K562 (cell line): ENCODE data around the gene ATP5MG. TPM values are rescaled to one million over a fixed set of nuclear protein-coding genes. Genes with fewer than 3 reads are reported as not detected.
A peak's percentile ranks its signal among the peaks of the same experiment; 100 is the strongest.

Experiments
- BACH1 ChIP-seq: fragments of 200-800 bp; sonication (Bioruptor generic); IDR thresholded peaks from 2 replicates; pipeline ENCODE4 v1.6.1; 2016; ENCODE audit warnings: missing genetic modification characterization, missing compliant biosample characterization
- BCL6 ChIP-seq: fragments of 250-450 bp; sonication (Bioruptor Pico); IDR thresholded peaks from 2 replicates; pipeline ENCODE4 v1.4.0; 2020
- GABPA ChIP-seq: fragments of 200-800 bp; sonication (Bioruptor generic); conservative IDR thresholded peaks from 2 replicates; pipeline ENCODE4 v1.6.1; 2016; ENCODE audit warnings: low read depth, missing genetic modification characterization, missing compliant biosample characterization
- HMG20A ChIP-seq: fragments of 450-650 bp; formaldehyde crosslinking; conservative IDR thresholded peaks from 2 replicates; pipeline ENCODE4 v1.4.0; 2020; ENCODE audit warnings: mild to moderate bottlenecking, mixed read lengths
- HNRNPK ChIP-seq: fragments of 200-400 bp; formaldehyde crosslinking; IDR thresholded peaks from one replicate; pipeline ENCODE4 v1.6.1; 2018; ENCODE audit warnings: mild to moderate bottlenecking, low read depth, low read length; ENCODE audit not compliant: poor library complexity, severe bottlenecking
- KAT8 ChIP-seq: fragments of 450-650 bp; IDR thresholded peaks from 2 replicates; pipeline ENCODE4 v1.6.1; 2016; ENCODE audit warnings: low read depth, mild to moderate bottlenecking
- KDM2B ChIP-seq: fragments of 250-450 bp; sonication (Bioruptor Pico); IDR thresholded peaks from 2 replicates; pipeline ENCODE4 v1.8.0; 2021; ENCODE audit warnings: mild to moderate bottlenecking, moderate library complexity
- MECOM ChIP-seq: fragments of 250-450 bp; sonication (Bioruptor Pico); IDR thresholded peaks from 2 replicates; pipeline ENCODE4 v1.8.0; 2022; ENCODE audit warnings: inconsistent platforms
- NCOA4 ChIP-seq: fragments of 450-650 bp; IDR thresholded peaks from 2 replicates; pipeline ENCODE4 v1.6.1; 2018; ENCODE audit warnings: mild to moderate bottlenecking; ENCODE audit not compliant: partially characterized antibody
- RBM25 ChIP-seq: fragments of 200-400 bp; formaldehyde crosslinking; IDR thresholded peaks from 2 replicates; pipeline ENCODE4 v1.6.1; 2018; ENCODE audit warnings: low read length, low read depth, moderate library complexity; ENCODE audit not compliant: severe bottlenecking
- SAP30 ChIP-seq: fragments of 200-600 bp; sonication (generic); IDR thresholded peaks from 2 replicates; pipeline ENCODE4 v1.6.1; 2012; ENCODE audit warnings: borderline replicate concordance, low read depth, mild to moderate bottlenecking, moderate library complexity, low read length, control low read depth, inconsistent platforms; ENCODE audit not compliant: insufficient read depth, poor library complexity, severe bottlenecking
- ZKSCAN8 ChIP-seq: fragments of 200-800 bp; sonication (Bioruptor generic); IDR thresholded peaks from 2 replicates; pipeline ENCODE4 v1.6.1; 2016; ENCODE audit warnings: missing genetic modification characterization, missing compliant biosample characterization
- ZNF586 ChIP-seq: fragments of 450-650 bp; formaldehyde crosslinking; conservative IDR thresholded peaks from 2 replicates; pipeline ENCODE4 v1.4.0; 2020; ENCODE audit warnings: mild to moderate bottlenecking, moderate library complexity
- ZNF707 ChIP-seq: fragments of 250-450 bp; sonication (Bioruptor Pico); conservative IDR thresholded peaks from 2 replicates; pipeline ENCODE4 v1.8.0; 2022; ENCODE audit warnings: inconsistent platforms, mild to moderate bottlenecking, moderate library complexity
- polyA plus RNA-seq, 8 experiments: library from polyadenylated mRNA; depleted of rRNA in 4 of 8; stranded (reverse) in 5 of 8; unstranded in 3 of 8; fragments of >200 nt; fragmentation: Nextera tagmentation in 2 of 8; fragmentation: Illumina TruSeq in 1 of 8; extraction: Ambion mirVana in 2 of 8; extraction: Trizol in 1 of 8; gene quantifications; 2 replicates each; pipeline versions ENCODE4 v1.2.1 to v1.2.3, GENCODE V29; 2011 to 2014; ENCODE audit warnings: inconsistent platforms in 1 of 8, missing spikeins in 1 of 8
- total RNA-seq, 7 experiments: library from RNA; depleted of rRNA in 6 of 7; stranded (reverse); fragments of >200 nt in 6 of 7; fragmentation: Illumina TruSeq in 2 of 7; extraction: Trizol in 2 of 7; gene quantifications; 2 replicates each; pipeline versions ENCODE4 v1.2.1 to v1.2.3, GENCODE V29; 2011 to 2021; ENCODE audit warnings: low replicate concordance in 1 of 7
- TF ChIP-seq, protein P1 (sequence below): sonication (generic); formaldehyde crosslinking; IDR thresholded peaks from 2 replicates; pipeline ENCODE4 v1.8.0; 2022; ENCODE audit warnings: mild to moderate bottlenecking, missing genetic modification reagents
- TF ChIP-seq, protein P2 (sequence below): sonication (generic); formaldehyde crosslinking; IDR thresholded peaks from 2 replicates; pipeline ENCODE4 v1.8.1; 2023; ENCODE audit warnings: missing genetic modification reagents, mild to moderate bottlenecking, borderline replicate concordance
- TF ChIP-seq, protein P3 (sequence below), 2 experiments: fragments of 450-650 bp; IDR thresholded peaks; 2 replicates each; pipeline ENCODE4 v1.6.1; 2016

Gene ATP5MG
- total and polyA plus RNA-seq, 9 of the 15 experiments (the other 6 are each of a cell fraction or from before 2014, with no cell fraction given) = 301 to 2,138 (median 434) TPM

GRCh38 chr11:118435893-118436624 is 34.7 kb downstream of the ATP5MG start, which contains the start of gene KMT2A (continued):
- TF ChIP-seq, protein P1, sequence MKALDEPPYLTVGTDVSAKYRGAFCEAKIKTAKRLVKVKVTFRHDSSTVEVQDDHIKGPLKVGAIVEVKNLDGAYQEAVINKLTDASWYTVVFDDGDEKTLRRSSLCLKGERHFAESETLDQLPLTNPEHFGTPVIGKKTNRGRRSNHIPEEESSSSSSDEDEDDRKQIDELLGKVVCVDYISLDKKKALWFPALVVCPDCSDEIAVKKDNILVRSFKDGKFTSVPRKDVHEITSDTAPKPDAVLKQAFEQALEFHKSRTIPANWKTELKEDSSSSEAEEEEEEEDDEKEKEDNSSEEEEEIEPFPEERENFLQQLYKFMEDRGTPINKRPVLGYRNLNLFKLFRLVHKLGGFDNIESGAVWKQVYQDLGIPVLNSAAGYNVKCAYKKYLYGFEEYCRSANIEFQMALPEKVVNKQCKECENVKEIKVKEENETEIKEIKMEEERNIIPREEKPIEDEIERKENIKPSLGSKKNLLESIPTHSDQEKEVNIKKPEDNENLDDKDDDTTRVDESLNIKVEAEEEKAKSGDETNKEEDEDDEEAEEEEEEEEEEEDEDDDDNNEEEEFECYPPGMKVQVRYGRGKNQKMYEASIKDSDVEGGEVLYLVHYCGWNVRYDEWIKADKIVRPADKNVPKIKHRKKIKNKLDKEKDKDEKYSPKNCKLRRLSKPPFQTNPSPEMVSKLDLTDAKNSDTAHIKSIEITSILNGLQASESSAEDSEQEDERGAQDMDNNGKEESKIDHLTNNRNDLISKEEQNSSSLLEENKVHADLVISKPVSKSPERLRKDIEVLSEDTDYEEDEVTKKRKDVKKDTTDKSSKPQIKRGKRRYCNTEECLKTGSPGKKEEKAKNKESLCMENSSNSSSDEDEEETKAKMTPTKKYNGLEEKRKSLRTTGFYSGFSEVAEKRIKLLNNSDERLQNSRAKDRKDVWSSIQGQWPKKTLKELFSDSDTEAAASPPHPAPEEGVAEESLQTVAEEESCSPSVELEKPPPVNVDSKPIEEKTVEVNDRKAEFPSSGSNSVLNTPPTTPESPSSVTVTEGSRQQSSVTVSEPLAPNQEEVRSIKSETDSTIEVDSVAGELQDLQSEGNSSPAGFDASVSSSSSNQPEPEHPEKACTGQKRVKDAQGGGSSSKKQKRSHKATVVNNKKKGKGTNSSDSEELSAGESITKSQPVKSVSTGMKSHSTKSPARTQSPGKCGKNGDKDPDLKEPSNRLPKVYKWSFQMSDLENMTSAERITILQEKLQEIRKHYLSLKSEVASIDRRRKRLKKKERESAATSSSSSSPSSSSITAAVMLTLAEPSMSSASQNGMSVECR (CRISPR knock-in tag) = peak; percentile 67
- TF ChIP-seq ZKSCAN8 (CRISPR knock-in tag) (no peak), MECOM (CRISPR knock-in tag) (no peak), ZNF586 (CRISPR knock-in tag) (no peak), BCL6 (CRISPR knock-in tag) (no peak), KDM2B (CRISPR knock-in tag) (0 out of 2 replicates have a peak, but pooled peaks have one; percentile 13), GABPA (tag) (peak; percentile 82), HMG20A (no peak), NCOA4 (no peak), HNRNPK (peak; percentile 64), BACH1 (tag) (no peak), ZNF707 (CRISPR knock-in tag) (no peak), RBM25 (peak; percentile 91), SAP30 (no peak), KAT8 (no peak)
- TF ChIP-seq, protein P2, sequence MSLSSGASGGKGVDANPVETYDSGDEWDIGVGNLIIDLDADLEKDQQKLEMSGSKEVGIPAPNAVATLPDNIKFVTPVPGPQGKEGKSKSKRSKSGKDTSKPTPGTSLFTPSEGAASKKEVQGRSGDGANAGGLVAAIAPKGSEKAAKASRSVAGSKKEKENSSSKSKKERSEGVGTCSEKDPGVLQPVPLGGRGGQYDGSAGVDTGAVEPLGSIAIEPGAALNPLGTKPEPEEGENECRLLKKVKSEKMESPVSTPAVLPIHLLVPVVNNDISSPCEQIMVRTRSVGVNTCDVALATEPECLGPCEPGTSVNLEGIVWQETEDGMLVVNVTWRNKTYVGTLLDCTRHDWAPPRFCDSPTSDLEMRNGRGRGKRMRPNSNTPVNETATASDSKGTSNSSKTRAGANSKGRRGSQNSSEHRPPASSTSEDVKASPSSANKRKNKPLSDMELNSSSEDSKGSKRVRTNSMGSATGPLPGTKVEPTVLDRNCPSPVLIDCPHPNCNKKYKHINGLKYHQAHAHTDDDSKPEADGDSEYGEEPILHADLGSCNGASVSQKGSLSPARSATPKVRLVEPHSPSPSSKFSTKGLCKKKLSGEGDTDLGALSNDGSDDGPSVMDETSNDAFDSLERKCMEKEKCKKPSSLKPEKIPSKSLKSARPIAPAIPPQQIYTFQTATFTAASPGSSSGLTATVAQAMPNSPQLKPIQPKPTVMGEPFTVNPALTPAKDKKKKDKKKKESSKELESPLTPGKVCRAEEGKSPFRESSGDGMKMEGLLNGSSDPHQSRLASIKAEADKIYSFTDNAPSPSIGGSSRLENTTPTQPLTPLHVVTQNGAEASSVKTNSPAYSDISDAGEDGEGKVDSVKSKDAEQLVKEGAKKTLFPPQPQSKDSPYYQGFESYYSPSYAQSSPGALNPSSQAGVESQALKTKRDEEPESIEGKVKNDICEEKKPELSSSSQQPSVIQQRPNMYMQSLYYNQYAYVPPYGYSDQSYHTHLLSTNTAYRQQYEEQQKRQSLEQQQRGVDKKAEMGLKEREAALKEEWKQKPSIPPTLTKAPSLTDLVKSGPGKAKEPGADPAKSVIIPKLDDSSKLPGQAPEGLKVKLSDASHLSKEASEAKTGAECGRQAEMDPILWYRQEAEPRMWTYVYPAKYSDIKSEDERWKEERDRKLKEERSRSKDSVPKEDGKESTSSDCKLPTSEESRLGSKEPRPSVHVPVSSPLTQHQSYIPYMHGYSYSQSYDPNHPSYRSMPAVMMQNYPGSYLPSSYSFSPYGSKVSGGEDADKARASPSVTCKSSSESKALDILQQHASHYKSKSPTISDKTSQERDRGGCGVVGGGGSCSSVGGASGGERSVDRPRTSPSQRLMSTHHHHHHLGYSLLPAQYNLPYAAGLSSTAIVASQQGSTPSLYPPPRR = peak; percentile 75; the same call in 1 of the 2 replicates
- TF ChIP-seq, protein P3, sequence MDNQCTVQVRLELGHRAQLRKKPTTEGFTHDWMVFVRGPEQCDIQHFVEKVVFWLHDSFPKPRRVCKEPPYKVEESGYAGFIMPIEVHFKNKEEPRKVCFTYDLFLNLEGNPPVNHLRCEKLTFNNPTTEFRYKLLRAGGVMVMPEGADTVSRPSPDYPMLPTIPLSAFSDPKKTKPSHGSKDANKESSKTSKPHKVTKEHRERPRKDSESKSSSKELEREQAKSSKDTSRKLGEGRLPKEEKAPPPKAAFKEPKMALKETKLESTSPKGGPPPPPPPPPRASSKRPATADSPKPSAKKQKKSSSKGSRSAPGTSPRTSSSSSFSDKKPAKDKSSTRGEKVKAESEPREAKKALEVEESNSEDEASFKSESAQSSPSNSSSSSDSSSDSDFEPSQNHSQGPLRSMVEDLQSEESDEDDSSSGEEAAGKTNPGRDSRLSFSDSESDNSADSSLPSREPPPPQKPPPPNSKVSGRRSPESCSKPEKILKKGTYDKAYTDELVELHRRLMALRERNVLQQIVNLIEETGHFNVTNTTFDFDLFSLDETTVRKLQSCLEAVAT (IDR thresholded peaks at IDR 0.05) = peak in 1 of 2 experiments; percentile 96; a peak in 2 of 4 replicates
